ENCODE results near the gene TSPEAR.
"Not testable (repeated sequence)": the region's sequence is repeated elsewhere in the genome, so short reads cannot be mapped to it uniquely, and the experiment has no call there.

TSPEAR gene

GRCh38 chr21:44585892-44586291, 125.5 kb downstream of the TSPEAR start:
- no peak for DNase-seq (ENCODE audit: low spot score)

GRCh38 chr21:44583800-44584147, 127.6 kb downstream of the TSPEAR start:
- no peak for DNase-seq (ENCODE audit: low spot score)

DNA sequence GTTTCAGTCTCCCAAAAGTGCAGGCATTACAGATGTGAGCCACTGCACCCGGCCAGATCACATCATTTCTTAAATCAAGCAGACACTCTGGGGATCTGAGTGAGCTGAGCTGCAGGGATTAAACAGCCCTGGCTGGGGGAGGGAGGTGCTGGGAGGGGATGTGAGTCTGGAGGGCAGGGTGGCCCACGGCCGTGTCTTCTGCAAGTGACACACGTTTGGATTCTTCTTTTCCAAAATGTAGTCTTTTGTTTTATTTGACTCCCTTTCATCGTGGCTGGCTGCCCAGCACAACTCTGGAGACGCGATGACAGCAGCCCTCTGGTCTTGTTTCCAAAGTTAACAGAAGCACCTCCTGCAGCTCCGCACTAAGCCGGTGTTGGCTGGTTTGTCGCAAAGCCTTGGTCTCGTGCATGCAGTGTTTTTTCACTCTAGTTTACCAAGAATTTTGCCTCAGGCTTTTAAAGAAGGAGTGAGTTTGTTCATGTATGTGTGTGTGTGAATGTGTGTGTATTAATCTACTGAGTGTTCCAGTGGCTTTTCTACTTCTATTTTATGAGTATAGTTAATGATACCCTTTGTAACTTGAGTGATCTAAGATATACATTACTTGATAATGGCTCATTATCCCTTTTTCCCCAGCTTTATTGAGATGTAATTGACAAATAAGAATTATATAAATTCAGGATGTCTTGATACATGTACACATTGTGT, 128.1 kb downstream of the TSPEAR start:
- DNase-seq (ENCODE audit: low spot score), result no peak

GRCh38 chr21:44582055-44582454, 129.3 kb downstream of the TSPEAR start:
- no peak for DNase-seq (ENCODE audit: low spot score)

DNA sequence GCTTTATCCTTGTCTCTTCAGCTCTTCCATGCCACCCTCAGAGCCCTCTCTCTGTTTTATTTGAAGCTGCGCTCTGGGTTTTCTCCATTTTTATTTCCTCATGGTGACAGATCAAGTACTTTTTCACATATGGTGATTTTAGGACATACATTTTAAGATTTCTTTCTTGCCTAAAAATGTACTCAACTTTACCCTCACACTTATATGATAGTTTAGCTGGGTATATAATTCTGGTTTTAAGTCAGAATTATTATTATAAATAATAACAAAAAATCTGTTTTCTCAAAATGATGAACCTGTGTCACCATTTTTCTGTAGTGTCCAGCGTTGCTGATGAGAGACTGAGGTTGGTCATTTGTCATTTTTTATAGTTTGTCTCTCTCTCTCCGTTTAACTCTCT, 130.2 kb downstream of the TSPEAR start:
- no peak for DNase-seq (ENCODE audit: low spot score)

- DNase-seq (ENCODE audit: low spot score), result not testable (repeated sequence)
Observed at GRCh38 chr21:44580231-44580821, 131.0 kb downstream of the TSPEAR start, which contains the start of gene KRTAP10-5. KRTAP10-5 (minus strand) TSS chr21:44580604; CDS start chr21:44580578, 26 bp downstream.

GRCh38 chr21:44579833-44580144, 131.6 kb downstream of the TSPEAR start:
- DNase-seq (ENCODE audit: low spot score), result no peak

DNA sequence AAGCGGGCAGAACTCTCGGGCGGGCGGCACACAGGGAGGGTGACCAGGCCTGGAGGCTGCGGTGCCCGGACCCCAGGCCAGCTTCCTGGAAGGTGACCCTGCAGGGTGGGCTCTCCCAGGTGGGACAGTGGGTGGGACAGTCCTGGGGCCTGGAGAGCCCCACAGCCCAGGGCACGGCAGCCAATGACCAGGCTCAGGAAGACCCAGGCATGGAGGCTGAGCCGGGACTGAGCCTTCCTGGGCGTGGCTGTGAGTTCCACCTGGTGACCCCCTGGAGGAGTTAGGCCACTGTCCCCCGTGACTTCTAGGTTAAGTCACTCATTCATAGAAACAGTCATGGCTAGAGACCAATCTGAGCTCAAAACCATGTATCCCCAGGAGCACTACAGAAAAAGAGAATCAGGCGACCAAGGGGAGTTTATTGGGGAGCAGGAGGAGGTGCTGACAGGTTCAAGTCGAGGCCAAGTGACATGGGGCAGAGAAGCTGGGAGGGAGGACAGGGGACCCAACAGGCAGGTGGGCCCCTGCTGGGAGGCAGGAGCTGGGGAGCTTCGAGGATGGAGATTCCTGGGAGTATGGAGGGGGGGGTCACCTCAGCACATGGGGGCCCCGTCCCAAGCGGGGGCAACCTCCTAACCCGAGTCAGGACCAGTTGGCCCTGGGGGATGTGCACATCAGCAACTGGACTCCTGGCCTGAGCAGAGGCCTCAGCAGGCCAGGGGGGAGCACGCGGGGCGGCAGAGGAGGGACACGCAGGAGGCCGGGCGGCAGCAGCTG, 132.1 kb downstream of the TSPEAR start:
- no peak for DNase-seq (ENCODE audit: low spot score)

DNA sequence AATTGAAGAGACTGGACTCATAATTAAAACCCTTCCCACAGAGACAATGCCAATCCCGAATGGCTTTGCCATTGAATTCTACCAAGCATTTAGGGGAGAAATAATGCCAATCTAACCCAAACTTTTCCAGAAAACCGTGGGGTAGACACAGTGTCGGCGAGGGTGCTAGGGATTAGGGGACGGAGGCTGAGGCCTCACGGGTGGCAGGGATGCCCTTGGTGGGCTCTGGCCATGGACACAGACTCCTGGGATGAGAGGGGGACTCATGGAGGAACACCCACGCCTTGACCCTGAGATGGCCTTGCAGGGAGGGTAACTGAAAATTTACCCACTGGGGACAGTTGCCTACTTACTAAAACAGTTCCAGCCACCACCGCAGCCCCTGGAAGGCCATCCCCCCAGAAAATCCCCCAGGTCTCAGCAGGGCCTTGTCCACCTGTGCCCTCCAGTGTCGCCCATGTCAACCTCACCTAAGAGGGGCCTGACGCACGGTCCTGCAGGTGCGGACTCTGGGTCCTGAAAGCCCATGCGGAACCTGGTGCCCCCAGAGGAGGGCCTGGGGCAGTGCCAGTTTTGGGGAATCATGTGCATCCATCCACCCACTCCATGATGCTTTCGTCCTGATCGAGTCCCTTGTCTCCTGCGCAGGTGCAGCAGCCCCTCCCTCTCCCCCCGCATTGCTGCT, 132.9 kb downstream of the TSPEAR start:
- DNase-seq (ENCODE audit: low spot score), result no peak

- no peak for DNase-seq (ENCODE audit: low spot score)
Observed at GRCh38 chr21:44576025-44576420, 135.3 kb downstream of the TSPEAR start.

- no peak for DNase-seq (ENCODE audit: low spot score)
Observed at GRCh38 chr21:44575307-44576024, 135.9 kb downstream of the TSPEAR start.

DNA sequence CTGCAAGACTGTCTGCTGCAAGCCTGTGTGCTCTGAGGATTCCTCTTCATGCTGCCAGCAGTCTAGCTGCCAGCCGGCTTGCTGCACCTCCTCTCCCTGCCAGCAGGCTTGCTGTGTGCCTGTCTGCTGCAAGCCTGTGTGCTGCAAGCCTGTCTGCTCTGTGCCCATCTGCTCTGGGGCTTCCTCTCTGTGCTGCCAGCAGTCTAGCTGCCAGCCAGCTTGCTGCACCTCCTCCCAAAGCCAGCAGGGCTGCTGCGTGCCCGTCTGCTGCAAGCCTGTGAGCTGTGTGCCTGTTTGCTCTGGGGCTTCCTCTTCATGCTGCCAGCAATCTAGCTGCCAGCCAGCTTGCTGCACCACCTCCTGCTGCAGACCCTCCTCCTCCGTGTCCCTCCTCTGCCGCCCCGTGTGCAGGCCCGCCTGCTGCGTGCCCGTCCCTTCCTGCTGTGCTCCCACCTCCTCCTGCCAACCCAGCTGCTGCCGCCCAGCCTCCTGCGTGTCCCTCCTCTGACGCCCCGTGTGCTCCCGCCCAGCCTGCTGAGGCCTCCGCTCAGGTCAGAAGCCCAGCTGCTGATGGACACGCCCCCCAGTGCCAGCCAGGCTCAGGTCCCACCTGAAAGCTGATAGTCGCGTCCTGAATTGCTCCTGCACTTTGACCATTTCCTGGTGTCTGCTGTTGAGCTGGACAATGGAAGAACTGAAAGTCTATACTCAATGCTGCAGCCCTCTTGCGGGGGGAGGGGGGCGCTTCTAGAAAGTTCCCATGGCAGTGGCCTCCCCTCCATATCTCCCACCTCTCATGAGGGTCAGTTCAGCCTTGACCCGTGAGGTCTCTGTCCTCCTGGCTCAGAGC, 136.7 kb downstream of the TSPEAR start:
- DNase-seq (ENCODE audit: low spot score), result no peak

GRCh38 chr21:44573630-44574456, 137.5 kb downstream of the TSPEAR start, which contains the start of gene KRTAP10-4:
KRTAP10-4 (plus strand) TSS chr21:44573729; CDS start chr21:44573759, 30 bp downstream.
- not testable (repeated sequence) for DNase-seq (ENCODE audit: low spot score)

- no peak for DNase-seq (ENCODE audit: low spot score)
Observed at GRCh38 chr21:44572959-44573583, 138.3 kb downstream of the TSPEAR start.

GRCh38 chr21:44571844-44572782, 139.3 kb downstream of the TSPEAR start:
- DNase-seq (ENCODE audit: low spot score), result no peak

- DNase-seq (ENCODE audit: low spot score), result no peak
Observed at GRCh38 chr21:44571296-44571695, 140.1 kb downstream of the TSPEAR start.

GRCh38 chr21:44569861-44570517, 141.4 kb downstream of the TSPEAR start:
- DNase-seq (ENCODE audit: low spot score), result no peak

All from CD4-positive, alpha-beta T cell treated with Interleukin-6 at 100 ng/mL for 8 hours (primary cell).